ENCODE results near the gene MSH5.
"Not testable (repeated sequence)": the region's sequence is repeated elsewhere in the genome, so short reads cannot be mapped to it uniquely, and the experiment has no call there.

The MSH5 gene

DNA sequence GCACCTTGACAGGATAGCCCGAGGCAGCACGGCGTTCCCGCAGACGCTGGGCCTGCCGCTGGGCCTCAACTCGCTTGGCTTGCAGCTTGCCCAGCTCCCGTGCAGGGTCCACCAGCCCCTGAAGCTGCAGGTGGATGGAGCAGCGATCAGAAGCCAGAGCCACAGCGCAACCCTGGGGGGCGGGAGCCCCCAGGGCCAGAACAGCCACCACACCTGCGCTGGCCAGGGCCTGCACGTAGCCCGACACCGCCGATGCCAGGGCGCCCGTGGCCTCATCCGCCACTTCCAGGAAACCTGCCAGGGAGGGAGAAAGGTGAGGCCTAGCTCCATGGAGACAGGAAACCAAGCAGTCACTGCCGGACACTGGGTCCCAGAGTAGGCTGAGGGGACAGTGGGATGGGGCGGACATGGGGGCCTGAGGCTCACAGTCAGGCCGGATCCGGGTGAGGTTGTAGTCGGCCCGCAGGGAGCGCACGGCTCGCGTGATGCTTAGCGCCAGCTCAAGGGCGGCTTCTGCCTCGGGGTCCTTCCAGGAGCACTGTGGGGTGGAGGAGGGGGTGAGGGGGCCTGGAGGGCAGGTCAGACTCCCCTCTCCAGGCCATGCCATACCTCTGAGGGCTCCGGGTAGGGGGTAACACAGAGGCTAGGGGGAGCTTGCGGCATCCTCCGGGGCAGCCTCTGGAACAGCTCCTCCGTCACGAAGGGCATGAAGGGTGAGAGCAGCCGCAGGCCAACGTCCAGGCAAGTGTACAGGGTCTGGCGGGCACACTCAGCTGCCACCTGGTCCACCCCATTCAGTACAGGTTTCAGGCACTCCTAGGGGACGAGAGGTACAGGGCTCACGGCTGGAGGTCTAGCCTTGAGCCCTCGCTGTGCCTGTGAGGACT lies 39.4 kb downstream of the MSH5 start:
- DNase-seq (ENCODE audit: low read depth): no peak

- no peak for DNase-seq (ENCODE audit: low read depth)
Observed at GRCh38 chr6:31779908-31780307, 40.1 kb downstream of the MSH5 start.

DNA sequence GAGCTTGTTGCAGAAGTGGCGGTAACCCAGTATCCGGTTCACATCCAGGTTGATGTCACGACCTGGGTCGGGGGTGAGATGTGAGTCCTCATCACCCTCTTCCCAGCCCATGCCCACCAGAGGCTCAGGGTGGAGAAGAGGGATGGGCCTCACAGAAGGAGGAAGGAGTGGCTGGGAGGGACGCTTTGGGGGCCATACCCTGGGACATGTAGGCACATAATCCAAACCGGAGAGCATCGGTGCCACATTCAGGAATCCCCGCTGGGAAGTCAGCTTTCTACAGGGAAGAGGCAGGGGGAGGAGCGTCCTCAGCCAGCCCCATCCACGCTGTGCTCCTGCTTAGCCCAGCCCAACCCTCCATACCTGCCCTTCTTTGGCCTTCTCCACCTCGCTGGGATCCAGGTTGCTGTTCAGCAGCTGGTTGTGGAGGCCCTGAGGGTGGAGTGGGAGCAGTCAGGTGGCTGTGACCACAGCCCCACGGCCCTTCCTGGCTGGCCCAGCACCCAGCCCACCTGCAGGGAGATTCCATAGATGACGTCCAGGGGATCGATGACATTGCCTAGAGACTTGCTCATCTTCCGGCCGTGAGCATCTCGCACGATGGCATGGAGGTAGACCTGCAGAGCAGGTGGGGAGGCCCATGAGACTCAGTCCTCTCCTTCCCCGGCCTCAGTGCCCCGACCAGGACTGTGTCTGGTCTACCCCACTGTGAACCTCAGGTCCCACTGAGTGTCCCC lies 40.9 kb downstream of the MSH5 start:
- DNase-seq (ENCODE audit: low read depth): no peak

DNA sequence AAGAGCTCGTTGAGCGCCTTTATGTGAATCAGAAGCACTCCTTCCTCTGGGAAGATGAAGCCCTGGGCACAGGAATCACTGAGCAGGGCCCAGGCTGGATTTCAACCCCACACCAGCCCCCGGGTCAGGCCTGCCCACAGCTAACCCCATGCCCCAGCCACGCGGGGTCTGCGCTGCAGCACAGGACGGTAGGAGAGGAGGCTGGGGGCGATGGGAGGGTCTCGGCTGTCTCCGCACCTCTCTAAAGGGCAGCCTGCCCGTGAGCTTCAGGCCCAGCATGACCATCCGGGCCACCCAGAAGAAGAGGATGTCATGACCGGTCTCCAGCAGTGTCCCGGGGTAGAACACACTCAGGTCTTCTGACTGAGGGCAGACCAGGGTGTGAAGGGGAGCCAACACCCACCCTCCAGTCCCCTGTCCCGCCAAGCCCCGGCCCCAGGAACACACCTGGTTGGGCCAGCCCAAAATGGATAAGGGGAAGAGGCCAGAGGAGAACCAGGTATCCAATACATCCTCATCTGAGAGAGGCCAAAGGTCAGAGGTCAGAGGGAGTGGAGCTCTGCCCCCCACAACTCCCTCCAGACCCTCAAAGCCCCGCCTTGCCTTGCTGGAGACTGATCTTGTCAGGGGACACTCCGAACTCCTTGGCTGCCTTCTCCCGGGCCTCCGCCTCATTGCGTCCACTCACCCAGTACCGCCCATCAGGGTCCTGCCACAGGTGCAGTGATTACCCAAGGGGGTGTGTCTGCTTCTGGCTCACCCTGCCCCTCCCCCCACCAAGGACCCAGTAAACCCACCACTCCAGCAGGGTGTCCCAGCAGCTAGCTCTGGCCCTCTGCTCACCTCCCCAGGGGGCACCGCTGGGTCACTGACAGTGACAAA lies 41.7 kb downstream of the MSH5 start:
- DNase-seq (ENCODE audit: low read depth): no peak

- no peak for DNase-seq (ENCODE audit: low read depth)
Observed at GRCh38 chr6:31782126-31782855, 42.5 kb downstream of the MSH5 start.

DNA sequence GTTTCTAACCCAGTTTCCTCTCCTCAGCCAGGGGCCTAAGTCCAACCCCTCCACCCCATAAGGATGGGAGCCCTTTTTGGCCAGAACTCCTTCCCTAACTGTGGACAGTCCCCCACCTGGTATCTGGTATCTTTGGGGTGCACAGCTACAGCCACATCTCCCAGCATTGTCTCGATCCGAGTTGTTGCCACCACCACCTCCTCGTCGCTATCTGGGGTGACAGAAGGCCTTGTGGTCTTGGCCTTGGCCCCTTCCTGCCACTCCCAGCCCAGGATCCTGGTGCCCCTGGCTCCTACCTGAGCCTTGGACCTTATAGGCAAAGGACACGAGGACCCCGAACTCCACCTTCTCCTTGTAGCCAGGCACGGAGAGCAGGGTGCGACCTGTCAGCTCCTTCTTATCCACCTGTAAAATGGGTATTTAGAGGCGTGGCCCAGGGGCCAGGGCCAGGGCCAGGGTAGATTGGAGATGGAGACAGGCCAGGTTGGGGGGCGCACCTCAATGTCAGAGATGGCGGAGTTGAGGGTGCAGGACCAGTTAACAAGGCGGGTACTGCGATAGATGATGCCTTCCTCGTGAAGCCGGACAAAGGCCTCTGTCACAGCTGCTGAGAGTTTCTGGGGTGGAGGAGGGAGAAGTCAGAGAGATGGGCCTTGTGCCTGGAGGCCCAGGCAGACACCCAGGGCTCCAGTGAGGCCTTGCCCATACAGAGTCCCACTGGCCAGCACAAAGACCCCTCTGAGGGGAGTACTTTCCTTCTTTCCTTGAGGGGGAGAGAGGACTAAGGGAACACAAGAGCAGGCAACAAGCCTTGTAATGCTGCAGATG lies 44.5 kb downstream of the MSH5 start:
- DNase-seq (ENCODE audit: low read depth): no peak

DNA sequence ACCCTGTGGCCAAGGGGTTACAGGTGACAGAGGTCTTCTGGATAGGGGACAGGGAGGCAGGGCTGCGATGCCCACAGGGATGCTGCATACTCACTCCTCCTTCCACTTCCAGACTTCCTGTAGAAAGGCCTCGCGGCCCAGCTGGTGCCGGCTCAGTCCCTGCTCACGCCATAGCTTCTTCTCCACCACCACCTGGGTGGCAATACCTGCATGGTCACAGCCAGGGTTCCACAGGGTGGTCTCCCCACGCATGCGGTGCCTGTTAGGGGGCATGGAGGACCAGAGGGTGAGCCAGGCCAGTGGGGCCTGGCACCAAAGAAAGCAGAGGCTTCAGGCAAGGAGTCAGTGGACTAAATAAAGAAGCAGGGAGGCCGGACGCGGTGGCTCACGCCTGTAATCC lies 45.7 kb downstream of the MSH5 start:
- no peak for DNase-seq (ENCODE audit: low read depth)

GRCh38 chr6:31791324-31792089 lies 51.7 kb downstream of the MSH5 start:
- no peak for DNase-seq (ENCODE audit: low read depth)

DNA sequence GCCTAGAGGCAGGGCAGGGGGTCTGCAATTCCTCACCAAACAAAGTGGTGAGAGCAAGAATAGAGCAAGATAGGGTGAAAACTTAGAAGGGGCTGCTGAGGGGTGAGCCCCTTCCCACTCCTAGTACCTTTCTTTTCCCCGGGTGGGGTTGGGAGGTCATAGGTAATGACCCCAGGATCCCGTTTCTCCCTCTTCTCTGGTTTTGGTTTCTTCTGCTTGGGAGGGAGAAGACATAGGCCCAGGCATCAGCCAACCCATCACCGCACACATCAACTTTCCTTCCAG lies 52.2 kb downstream of the MSH5 start:
- no peak for DNase-seq (ENCODE audit: low read depth)

GRCh38 chr6:31792761-31793171 lies 53.0 kb downstream of the MSH5 start:
- no peak for DNase-seq (ENCODE audit: low read depth)

GRCh38 chr6:31793927-31794245 lies 54.1 kb downstream of the MSH5 start:
- DNase-seq (ENCODE audit: low read depth): not testable (repeated sequence)

GRCh38 chr6:31794294-31794865 lies 54.6 kb downstream of the MSH5 start:
- no peak for DNase-seq (ENCODE audit: low read depth)

DNA sequence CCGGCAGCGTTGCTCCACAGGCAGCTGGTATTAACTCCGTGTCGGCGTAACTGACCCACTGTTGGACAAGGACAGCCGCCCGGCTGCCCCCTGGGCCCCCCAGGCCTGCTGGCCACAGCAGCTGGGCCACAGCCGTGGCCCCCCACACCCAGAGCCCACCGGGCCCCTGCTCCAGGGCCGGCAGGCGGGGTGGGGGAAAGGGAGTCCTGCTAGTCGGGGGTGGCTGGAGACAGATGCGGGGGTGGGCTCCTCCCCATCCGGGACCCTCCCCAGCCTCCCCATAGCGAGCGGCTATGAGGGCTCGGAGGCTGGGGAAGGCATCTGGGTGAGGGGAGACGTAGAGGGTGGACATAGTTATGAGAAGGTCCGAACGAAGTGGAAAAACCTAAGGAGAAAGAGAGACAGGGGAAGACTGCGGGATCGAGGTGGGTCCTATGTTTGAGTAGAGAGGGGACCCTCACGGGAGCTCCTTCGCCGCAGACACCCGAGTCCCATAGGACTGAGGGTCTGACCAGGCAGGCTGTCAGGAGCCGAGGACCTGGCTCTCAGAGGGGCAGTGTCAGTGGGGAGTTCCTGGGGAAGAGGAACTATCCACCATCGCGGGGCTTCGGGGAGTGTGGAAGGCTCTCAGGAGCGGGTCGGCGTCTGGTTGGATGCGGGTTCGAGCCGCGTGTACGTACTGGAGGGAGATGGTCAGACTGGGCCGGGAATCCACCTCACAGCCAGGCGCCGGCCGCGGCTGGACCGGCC lies 55.2 kb downstream of the MSH5 start:
- no peak for DNase-seq (ENCODE audit: low read depth)

GRCh38 chr6:31795616-31796298 lies 56.0 kb downstream of the MSH5 start, which contains the start of gene VARS1:
Gene VARS1, minus strand, starts transcription at chr6:31795752. Its CDS starts 535 bp downstream, at chr6:31795217.
- DNase-seq (ENCODE audit: low read depth): peak; percentile 57

DNA sequence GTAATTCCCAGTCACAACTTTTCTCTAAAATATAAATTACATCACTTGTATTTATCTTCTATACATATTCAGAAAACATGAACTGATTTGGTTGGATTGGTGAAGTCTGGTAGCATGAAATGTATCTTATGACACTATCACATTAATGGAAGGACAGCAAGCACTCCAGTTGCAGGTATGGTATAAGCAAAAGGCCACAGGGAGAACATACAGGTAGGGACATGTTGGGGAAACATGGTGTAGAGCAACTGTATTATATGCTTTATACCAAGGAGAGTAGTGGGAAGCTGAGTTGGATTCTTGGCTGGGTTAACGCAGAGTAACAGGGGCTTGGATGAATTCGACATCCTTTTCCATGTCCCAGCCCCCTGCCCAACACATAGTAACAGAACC lies 57.2 kb downstream of the MSH5 start:
- no peak for DNase-seq (ENCODE audit: low read depth)

- DNase-seq (ENCODE audit: low read depth): no peak
Observed at GRCh38 chr6:31797588-31797987, 57.8 kb downstream of the MSH5 start.

DNA sequence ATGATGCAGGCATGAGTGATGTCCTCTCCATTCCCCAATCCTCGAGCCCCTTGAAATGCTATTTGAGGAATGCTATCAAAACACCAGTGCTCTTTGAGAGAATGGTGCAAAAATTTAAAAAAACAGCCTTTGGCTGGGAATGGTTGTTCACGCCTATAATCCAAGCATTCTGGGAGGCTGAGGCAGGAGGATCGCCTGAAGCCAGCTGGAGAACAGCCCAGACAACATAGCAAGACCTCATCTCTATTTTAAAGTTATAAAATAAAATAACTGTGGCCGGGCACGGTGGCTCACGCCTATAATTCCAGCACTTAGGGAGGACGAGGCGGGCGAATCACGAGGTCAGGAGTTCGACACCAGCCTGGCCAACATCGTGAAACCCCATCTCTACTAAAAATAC lies 60.0 kb downstream of the MSH5 start:
- DNase-seq (ENCODE audit: low read depth): no peak

Measured in HS-5 (cell line).